A673 (cell line): Measurements from ENCODE around the gene TEX2. TPM values are rescaled to one million over a fixed set of nuclear protein-coding genes. Genes with fewer than 3 reads are reported as not detected.

Experiments used
- BruUV-seq: library from RNA; stranded (reverse); fragments of 400-500 nt; replicated peaks from 2 replicates; lab custom pipeline; 2021; lab: Mats Ljungman, UMichigan
- CTCF ChIA-PET: fragments of 300-600 bp; sonication (Branson Sonifier 250); formaldehyde crosslinking; loops from one replicate; lab custom pipeline; 2022; ENCODE audit warnings: antibody characterized with exemption; lab: Charles Lee
- POLR2A ChIA-PET: fragments of 300-600 bp; sonication (Branson Sonifier 250); formaldehyde crosslinking; loops from one replicate; lab custom pipeline; 2022; ENCODE audit warnings: antibody characterized with exemption; ENCODE audit not compliant: low non-redundant PET; lab: Charles Lee
- DNase-seq: peaks from one replicate; pipeline ENCODE4 v3.0.0-alpha.2; 2015; ENCODE audit warnings: low spot score
- H3K27ac ChIP-seq: fragments of 200-600 bp; sonication (generic); 2 replicates; pipeline ENCODE4 v1.5.1; 2016; ENCODE audit warnings: mixed run types, low read depth, mild to moderate bottlenecking, mixed read lengths, antibody characterized with exemption, low read length; ENCODE audit not compliant: poor library complexity, severe bottlenecking
- H3K27me3 ChIP-seq: fragments of 200-600 bp; sonication (generic); replicated peaks from 2 replicates; pipeline ENCODE4 v1.6.1; 2017; ENCODE audit warnings: mixed run types, low read depth, mild to moderate bottlenecking, mixed read lengths, antibody characterized with exemption, low read length; ENCODE audit not compliant: insufficient read depth, poor library complexity
- H3K36me3 ChIP-seq: fragments of 200-600 bp; sonication (generic); 2 replicates; pipeline ENCODE4 v1.6.1; 2016; ENCODE audit warnings: mixed run types, mild to moderate bottlenecking, mixed read lengths, antibody characterized with exemption, low read length; ENCODE audit not compliant: insufficient read depth, poor library complexity, severe bottlenecking
- H3K4me1 ChIP-seq: fragments of 200-600 bp; sonication (generic); 2 replicates; pipeline ENCODE4 v1.6.1; 2017; ENCODE audit warnings: mixed run types, mild to moderate bottlenecking, mixed read lengths, antibody characterized with exemption, low read length; ENCODE audit not compliant: insufficient read depth, poor library complexity, severe bottlenecking
- H3K4me3 ChIP-seq: fragments of 200-600 bp; sonication (generic); 2 replicates; pipeline ENCODE4 v1.5.1; 2016; ENCODE audit warnings: low read depth, mixed run types, mild to moderate bottlenecking, mixed read lengths, low read length; ENCODE audit not compliant: poor library complexity, severe bottlenecking
- H3K9me3 ChIP-seq: fragments of 200-600 bp; sonication (generic); 2 replicates; pipeline ENCODE4 v1.6.1; 2016; ENCODE audit warnings: mixed run types, low read depth, mild to moderate bottlenecking, mixed read lengths, antibody characterized with exemption, low read length; ENCODE audit not compliant: poor library complexity, severe bottlenecking
- EZH2 ChIP-seq: fragments of 200-600 bp; sonication (generic); IDR thresholded peaks from 2 replicates; pipeline ENCODE4 v1.6.1; 2017; ENCODE audit warnings: borderline replicate concordance, low read depth, mild to moderate bottlenecking, mixed read lengths, antibody characterized with exemption, low read length; ENCODE audit not compliant: poor library complexity, severe bottlenecking
- intact Hi-C: fragments of 100-400 bp; cut with micrococcal nuclease; formaldehyde crosslinking; loops from one replicate; pipeline ENCODE4 v1.10.0; 2022; ENCODE audit not compliant: unreplicated experiment
- total RNA-seq: library from RNA; stranded (reverse); gene quantifications from 2 replicates; pipeline ENCODE4 v1.2.3, GENCODE V29; 2021
- TF ChIP-seq, protein P1 (sequence below): fragments of 300-800, 200-600 bp; sonication (generic); conservative IDR thresholded peaks from 2 replicates; pipeline ENCODE4 v1.5.1; 2017; ENCODE audit warnings: low read depth, mild to moderate bottlenecking, antibody characterized with exemption, low read length, moderate library complexity, mixed read lengths

Gene TEX2
- total RNA-seq, 1 experiment from 2014 or later = 16.1 TPM

DNA sequence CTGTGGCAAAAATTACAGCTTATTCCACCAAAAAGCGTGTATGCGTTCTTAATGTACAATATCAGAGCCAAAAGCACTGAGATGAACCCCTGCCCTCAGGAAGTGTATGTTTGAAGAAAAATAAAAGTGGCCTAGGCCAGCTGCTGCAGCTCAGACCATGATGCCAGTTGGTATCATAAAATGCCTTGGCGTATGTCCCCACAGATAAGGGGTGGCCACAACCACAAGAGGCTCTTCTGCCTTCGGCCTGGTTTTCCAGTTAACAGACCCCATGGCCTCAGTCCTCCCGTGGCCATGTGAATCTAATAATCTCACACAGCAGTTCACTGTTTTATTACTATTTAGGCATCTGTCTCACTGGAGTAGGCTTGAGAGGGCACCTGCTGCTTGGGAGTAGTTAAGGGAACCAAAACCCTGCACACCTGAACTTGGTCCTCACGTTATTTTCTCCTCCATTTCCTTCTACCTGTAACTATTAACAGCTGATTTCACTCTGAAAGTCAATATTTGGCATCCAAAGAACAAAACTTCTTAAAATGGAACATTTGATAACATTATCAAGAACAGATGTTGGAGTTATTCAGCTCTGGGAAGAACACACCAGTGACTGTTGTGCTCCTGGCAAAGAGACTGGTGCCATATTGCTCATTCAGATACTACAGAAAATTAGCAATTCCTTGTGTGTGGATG is 98.3 kb downstream of the TEX2 start:
- no peaks in the 10 kb centered on the region for H3K36me3 ChIP-seq
- no peaks in the 10 kb centered on the region for H3K27me3 ChIP-seq
- H3K9me3 ChIP-seq = no peaks in the 10 kb centered on the region
- intact Hi-C loops = no loop called here
- no peak for DNase-seq
- ChIA-PET CTCF (no interaction called here), POLR2A (no interaction called here)
- no peaks in the 10 kb centered on the region for H3K4me1 ChIP-seq
- H3K4me3 ChIP-seq = no peak overlapping the region
- BruUV-seq = no TSS peak
- no peak overlapping the region for H3K27ac ChIP-seq
- no peak for TF ChIP-seq EZH2
- TF ChIP-seq, protein P1, sequence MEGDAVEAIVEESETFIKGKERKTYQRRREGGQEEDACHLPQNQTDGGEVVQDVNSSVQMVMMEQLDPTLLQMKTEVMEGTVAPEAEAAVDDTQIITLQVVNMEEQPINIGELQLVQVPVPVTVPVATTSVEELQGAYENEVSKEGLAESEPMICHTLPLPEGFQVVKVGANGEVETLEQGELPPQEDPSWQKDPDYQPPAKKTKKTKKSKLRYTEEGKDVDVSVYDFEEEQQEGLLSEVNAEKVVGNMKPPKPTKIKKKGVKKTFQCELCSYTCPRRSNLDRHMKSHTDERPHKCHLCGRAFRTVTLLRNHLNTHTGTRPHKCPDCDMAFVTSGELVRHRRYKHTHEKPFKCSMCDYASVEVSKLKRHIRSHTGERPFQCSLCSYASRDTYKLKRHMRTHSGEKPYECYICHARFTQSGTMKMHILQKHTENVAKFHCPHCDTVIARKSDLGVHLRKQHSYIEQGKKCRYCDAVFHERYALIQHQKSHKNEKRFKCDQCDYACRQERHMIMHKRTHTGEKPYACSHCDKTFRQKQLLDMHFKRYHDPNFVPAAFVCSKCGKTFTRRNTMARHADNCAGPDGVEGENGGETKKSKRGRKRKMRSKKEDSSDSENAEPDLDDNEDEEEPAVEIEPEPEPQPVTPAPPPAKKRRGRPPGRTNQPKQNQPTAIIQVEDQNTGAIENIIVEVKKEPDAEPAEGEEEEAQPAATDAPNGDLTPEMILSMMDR = no peak

DNA sequence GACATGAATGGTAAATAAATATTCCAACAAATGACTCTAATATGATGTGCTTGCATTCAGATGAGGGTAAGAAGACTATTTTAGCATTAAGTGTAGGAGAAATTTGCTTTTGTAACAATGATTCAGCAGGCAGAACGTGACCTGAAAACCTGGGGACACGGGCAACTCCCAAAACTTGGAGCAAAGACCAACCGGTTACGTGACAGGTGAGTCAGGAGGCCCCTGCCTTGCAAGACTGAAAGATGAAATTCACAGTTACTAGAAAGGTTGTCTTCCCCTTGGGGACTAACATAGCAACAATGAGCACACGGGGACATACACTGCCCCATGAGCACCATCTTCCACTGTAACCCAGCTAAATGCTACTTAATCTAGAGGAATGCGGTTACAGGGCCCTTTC is 99.6 kb downstream of the TEX2 start:
- no peak for TF ChIP-seq EZH2
- TF ChIP-seq, protein P1 = no peak
- ChIA-PET POLR2A (no interaction called here), CTCF (no interaction called here)
- DNase-seq = no peak
- intact Hi-C loops = no loop called here
- H3K27ac ChIP-seq = no peak overlapping the region
- H3K27me3 ChIP-seq = no peaks in the 10 kb centered on the region
- H3K4me1 ChIP-seq = no peaks in the 10 kb centered on the region
- H3K9me3 ChIP-seq = no peaks in the 10 kb centered on the region
- H3K36me3 ChIP-seq = no peaks in the 10 kb centered on the region
- H3K4me3 ChIP-seq = no peak overlapping the region
- no TSS peak for BruUV-seq

DNA sequence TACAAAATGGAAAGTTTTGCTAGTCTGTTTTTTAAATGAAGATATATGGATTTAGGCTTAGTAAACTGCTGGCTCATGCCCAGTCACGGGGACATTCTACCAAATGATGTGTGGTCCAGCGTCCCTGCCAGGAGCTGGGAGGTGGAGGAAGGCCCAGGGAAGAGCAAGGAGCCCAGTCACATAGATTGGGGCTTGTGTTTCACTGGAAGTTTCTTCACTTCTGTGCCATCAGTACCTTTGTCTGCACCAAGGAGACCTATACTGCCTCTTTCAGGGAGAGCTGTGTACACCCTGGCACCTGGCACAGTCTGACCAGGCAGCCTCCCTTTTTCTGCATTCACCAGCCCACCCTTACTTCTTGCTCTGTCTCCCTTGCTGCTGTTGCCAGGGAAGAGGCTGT is 100.5 kb downstream of the TEX2 start:
- Histone ChIP-seq H3K9me3 (no peaks in the 10 kb centered on the region), H3K4me1 (no peaks in the 10 kb centered on the region), H3K27me3 (no peaks in the 10 kb centered on the region), H3K27ac (no peak overlapping the region), H3K4me3 (no peak overlapping the region), H3K36me3 (no peaks in the 10 kb centered on the region)
- intact Hi-C loops = no loop called here
- ChIA-PET POLR2A (no interaction called here), CTCF (no interaction called here)
- TF ChIP-seq, protein P1 = no peak
- no peak for TF ChIP-seq EZH2
- no TSS peak for BruUV-seq
- no peak for DNase-seq
